Esophagus squamous epithelium (tissue), 4 donors: ENCODE measurements around the gene ERICH4.

Source experiments
- POLR2A ChIP-seq, 4 donors: fragments of 450-650 bp; IDR thresholded peaks; one replicate each; pipeline ENCODE4 v1.6.1; 2017; ENCODE audit warnings: antibody characterized with exemption in 4 of 4, mild to moderate bottlenecking in 4 of 4, moderate library complexity in 3 of 4
- TF ChIP-seq, protein P1 (sequence below), 6 experiments: fragments of 450-650 bp in 4 of 6; fragments of 200-600 bp in 2 of 6; sonication (generic) in 2 of 6; IDR thresholded peaks; one replicate each; pipeline ENCODE4 v1.5.1; 2016 to 2019; ENCODE audit warnings: antibody characterized with exemption in 6 of 6, mild to moderate bottlenecking in 4 of 6, moderate library complexity in 4 of 6

DNA sequence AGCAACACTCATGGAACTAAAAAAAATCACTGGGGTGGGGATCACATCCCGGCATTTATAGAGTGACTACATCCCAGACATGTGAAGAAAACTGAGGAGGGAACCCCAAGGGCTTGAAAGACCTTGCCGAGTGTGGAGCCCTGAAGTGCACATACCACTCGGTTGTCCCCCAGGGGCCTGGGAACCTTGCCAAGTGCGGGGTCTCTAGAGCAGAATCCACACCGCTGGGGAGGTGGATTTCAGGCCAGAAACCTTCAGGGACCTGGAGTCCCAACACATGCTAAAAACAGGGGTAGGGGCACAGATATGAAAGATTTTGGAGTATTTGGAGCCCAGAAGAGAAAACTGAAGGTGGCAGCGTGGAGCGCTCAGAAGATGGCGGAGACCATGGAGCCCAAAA is 35.2 kb downstream of the ERICH4 start:
- TF ChIP-seq, protein P1, sequence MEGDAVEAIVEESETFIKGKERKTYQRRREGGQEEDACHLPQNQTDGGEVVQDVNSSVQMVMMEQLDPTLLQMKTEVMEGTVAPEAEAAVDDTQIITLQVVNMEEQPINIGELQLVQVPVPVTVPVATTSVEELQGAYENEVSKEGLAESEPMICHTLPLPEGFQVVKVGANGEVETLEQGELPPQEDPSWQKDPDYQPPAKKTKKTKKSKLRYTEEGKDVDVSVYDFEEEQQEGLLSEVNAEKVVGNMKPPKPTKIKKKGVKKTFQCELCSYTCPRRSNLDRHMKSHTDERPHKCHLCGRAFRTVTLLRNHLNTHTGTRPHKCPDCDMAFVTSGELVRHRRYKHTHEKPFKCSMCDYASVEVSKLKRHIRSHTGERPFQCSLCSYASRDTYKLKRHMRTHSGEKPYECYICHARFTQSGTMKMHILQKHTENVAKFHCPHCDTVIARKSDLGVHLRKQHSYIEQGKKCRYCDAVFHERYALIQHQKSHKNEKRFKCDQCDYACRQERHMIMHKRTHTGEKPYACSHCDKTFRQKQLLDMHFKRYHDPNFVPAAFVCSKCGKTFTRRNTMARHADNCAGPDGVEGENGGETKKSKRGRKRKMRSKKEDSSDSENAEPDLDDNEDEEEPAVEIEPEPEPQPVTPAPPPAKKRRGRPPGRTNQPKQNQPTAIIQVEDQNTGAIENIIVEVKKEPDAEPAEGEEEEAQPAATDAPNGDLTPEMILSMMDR (IDR thresholded peaks at IDR 0.05) = no peak
- TF ChIP-seq POLR2A (IDR thresholded peaks at IDR 0.05) = no peak
